Panc1 (cell line): ENCODE data around the gene SOHLH2. TPM values are rescaled to one million over a fixed set of nuclear protein-coding genes. Genes with fewer than 3 reads are reported as not detected.

Experiments
- ATAC-seq: fragments of 200-7000 bp; cut with Tn5 transposase; 2 replicates; pipeline ENCODE4 v1.9.1; 2020; ENCODE audit warnings: mild to moderate bottlenecking, moderate library complexity
- BruUV-seq: library from RNA; stranded (reverse); fragments of 400-500 nt; replicated peaks from 2 replicates; lab custom pipeline; 2021; lab: Mats Ljungman, UMichigan
- CTCF ChIA-PET: fragments of 300-600 bp; sonication (Branson Sonifier 250); formaldehyde crosslinking; loops from one replicate; lab custom pipeline; 2022; ENCODE audit warnings: antibody characterized with exemption; lab: Charles Lee
- POLR2A ChIA-PET: fragments of 300-600 bp; sonication (Branson Sonifier 250); formaldehyde crosslinking; loops from one replicate; lab custom pipeline; 2022; ENCODE audit warnings: antibody characterized with exemption; lab: Charles Lee
- DNase-seq: peaks from one replicate; pipeline ENCODE4 v3.0.0-alpha.2; 2010; ENCODE audit warnings: low read depth, low spot score
- H3K27ac ChIP-seq: 2 replicates; pipeline ENCODE4 v1.5.1; 2011; ENCODE audit warnings: mild to moderate bottlenecking, low read length, inconsistent platforms
- H3K27me3 ChIP-seq: fragments of 200-500 bp; sonication (Bioruptor generic); 2 replicates; pipeline ENCODE4 v1.6.0; 2014; ENCODE audit warnings: low read length, inconsistent platforms; ENCODE audit not compliant: control insufficient read depth, insufficient read depth
- H3K36me3 ChIP-seq: fragments of 200-500 bp; sonication (Bioruptor generic); 2 replicates; pipeline ENCODE4 v1.5.1; 2014; ENCODE audit warnings: inconsistent platforms, mild to moderate bottlenecking, low read length, moderate library complexity; ENCODE audit not compliant: control insufficient read depth, insufficient read depth
- H3K4me1 ChIP-seq: 2 replicates; pipeline ENCODE4 v1.5.1; 2011; ENCODE audit warnings: inconsistent platforms, mild to moderate bottlenecking, low read length, moderate library complexity; ENCODE audit not compliant: control insufficient read depth, insufficient read depth
- H3K4me3 ChIP-seq, 2 experiments: 2 replicates each; pipeline ENCODE4 v1.5.1; 2011 to 2012; ENCODE audit warnings: low read depth in 2 of 2, low read length in 2 of 2, mild to moderate bottlenecking in 2 of 2, inconsistent platforms in 1 of 2, moderate library complexity in 1 of 2
- H3K9me3 ChIP-seq: fragments of 200-500 bp; sonication (Bioruptor generic); 2 replicates; pipeline ENCODE4 v1.5.1; 2014; ENCODE audit warnings: low read depth, mild to moderate bottlenecking, inconsistent platforms, low read length, moderate library complexity; ENCODE audit not compliant: control insufficient read depth, insufficient read depth
- POLR2AphosphoS5 ChIP-seq: IDR thresholded peaks from 2 replicates; pipeline ENCODE4 v1.6.1; 2012; ENCODE audit warnings: mild to moderate bottlenecking, low read depth, low read length, moderate library complexity
- SIN3A ChIP-seq: IDR thresholded peaks from 2 replicates; pipeline ENCODE4 v1.6.1; 2012; ENCODE audit warnings: low read depth, mild to moderate bottlenecking, low read length, moderate library complexity, borderline replicate concordance; ENCODE audit not compliant: insufficient read depth
- TCF7L2 ChIP-seq: IDR thresholded peaks from 2 replicates; pipeline ENCODE4 v1.6.1; 2011; ENCODE audit warnings: mild to moderate bottlenecking, low read depth, low read length, inconsistent platforms
- in situ Hi-C: cut with HindIII; loops from 2 replicates; pipeline ENCODE4 v1.10.0; 2016; ENCODE audit warnings: low sequenced_read_pairs, low pct_unique_long_range_greater_than_20kb
- intact Hi-C: fragments of 100-400 bp; cut with micrococcal nuclease; formaldehyde crosslinking; loops from one replicate; pipeline ENCODE4 v1.10.0; 2022; ENCODE audit not compliant: unreplicated experiment
- total RNA-seq: library from RNA; stranded (reverse); gene quantifications from one replicate; pipeline ENCODE4 v1.2.1, GENCODE V29; 2021; ENCODE audit not compliant: unreplicated experiment
- TF ChIP-seq, protein P1 (sequence below): fragments of 450-650 bp; IDR thresholded peaks from 2 replicates; pipeline ENCODE4 v1.5.1; 2017; ENCODE audit warnings: mild to moderate bottlenecking
- TF ChIP-seq, protein P2 (sequence below), 2 experiments: IDR thresholded peaks; 2 replicates each; pipeline ENCODE4 v1.6.1; 2011 to 2012; ENCODE audit warnings: low read depth in 2 of 2, control low read depth in 1 of 2, low read length in 1 of 2, mild to moderate bottlenecking in 1 of 2, moderate library complexity in 1 of 2; ENCODE audit not compliant: insufficient read depth in 1 of 2

SOHLH2 gene
- total RNA-seq, 1 experiment from 2014 or later: 0.08 TPM

DNA sequence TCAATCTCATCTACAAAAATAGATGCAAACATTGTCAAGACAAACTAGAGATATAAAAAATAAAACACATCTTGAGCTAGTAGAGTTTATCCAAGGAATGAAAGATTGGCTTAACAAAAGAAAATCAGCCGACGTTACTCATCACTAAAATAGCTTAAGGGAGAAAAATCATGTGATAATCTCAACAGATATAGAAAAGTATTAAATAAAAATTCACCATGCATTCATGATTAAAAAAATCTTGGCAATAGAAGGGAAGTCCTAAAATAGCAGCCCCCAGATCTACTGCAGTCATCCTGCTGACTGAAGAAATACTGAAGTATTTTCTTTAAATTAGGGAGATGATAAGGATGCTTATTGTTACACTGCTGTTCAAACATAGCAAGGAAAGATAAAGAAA, 70.6 kb downstream of the SOHLH2 start:
- Histone ChIP-seq H3K27me3 (no peaks in the 10 kb centered on the region), H3K9me3 (no peaks in the 10 kb centered on the region), H3K4me3 (no peak overlapping the region), H3K27ac (no peak overlapping the region), H3K36me3 (no peaks in the 10 kb centered on the region), H3K4me1 (no peaks in the 10 kb centered on the region)
- no peak for TF ChIP-seq TCF7L2
- no peak for TF ChIP-seq POLR2AphosphoS5
- TF ChIP-seq, protein P1, sequence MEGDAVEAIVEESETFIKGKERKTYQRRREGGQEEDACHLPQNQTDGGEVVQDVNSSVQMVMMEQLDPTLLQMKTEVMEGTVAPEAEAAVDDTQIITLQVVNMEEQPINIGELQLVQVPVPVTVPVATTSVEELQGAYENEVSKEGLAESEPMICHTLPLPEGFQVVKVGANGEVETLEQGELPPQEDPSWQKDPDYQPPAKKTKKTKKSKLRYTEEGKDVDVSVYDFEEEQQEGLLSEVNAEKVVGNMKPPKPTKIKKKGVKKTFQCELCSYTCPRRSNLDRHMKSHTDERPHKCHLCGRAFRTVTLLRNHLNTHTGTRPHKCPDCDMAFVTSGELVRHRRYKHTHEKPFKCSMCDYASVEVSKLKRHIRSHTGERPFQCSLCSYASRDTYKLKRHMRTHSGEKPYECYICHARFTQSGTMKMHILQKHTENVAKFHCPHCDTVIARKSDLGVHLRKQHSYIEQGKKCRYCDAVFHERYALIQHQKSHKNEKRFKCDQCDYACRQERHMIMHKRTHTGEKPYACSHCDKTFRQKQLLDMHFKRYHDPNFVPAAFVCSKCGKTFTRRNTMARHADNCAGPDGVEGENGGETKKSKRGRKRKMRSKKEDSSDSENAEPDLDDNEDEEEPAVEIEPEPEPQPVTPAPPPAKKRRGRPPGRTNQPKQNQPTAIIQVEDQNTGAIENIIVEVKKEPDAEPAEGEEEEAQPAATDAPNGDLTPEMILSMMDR: no peak
- no peak for TF ChIP-seq SIN3A
- ChIA-PET POLR2A (no interaction called here), CTCF (no interaction called here)
- ATAC-seq (no peak), DNase-seq (no peak)
- in situ Hi-C loops (no loop called here), intact Hi-C loops (no loop called here)
- BruUV-seq: no TSS peak

DNA sequence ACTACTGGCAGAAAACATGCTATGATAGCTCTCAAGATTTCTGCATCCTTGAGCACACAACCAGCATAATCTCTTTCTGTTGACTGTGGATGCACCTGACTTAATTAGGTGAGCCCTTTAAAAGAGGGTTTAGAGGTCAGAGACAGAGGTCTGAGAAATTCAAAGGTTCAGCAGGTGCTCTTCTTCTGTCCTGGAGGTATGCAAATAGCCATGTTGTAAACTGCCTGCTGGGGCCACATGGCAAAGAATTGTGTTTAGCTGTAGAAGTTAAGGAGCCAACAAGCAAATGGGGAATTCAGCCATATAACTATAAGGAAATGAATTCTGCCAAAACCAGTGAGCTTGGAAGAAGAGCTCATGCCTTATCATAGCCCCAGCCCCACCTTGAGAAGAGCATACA, 71.6 kb downstream of the SOHLH2 start:
- in situ Hi-C loops (no loop called here), intact Hi-C loops (no loop called here)
- POLR2A ChIA-PET: no interaction called here
- no peak for ATAC-seq
- Histone ChIP-seq H3K4me1 (no peaks in the 10 kb centered on the region), H3K27ac (no peak overlapping the region), H3K4me3 (no peak overlapping the region), H3K36me3 (no peaks in the 10 kb centered on the region), H3K9me3 (no peaks in the 10 kb centered on the region), H3K27me3 (no peaks in the 10 kb centered on the region)
- no peak for DNase-seq
- BruUV-seq: no TSS peak
- CTCF ChIA-PET: no interaction called here
- no peak for TF ChIP-seq TCF7L2
- TF ChIP-seq SIN3A: no peak
- TF ChIP-seq, protein P2, sequence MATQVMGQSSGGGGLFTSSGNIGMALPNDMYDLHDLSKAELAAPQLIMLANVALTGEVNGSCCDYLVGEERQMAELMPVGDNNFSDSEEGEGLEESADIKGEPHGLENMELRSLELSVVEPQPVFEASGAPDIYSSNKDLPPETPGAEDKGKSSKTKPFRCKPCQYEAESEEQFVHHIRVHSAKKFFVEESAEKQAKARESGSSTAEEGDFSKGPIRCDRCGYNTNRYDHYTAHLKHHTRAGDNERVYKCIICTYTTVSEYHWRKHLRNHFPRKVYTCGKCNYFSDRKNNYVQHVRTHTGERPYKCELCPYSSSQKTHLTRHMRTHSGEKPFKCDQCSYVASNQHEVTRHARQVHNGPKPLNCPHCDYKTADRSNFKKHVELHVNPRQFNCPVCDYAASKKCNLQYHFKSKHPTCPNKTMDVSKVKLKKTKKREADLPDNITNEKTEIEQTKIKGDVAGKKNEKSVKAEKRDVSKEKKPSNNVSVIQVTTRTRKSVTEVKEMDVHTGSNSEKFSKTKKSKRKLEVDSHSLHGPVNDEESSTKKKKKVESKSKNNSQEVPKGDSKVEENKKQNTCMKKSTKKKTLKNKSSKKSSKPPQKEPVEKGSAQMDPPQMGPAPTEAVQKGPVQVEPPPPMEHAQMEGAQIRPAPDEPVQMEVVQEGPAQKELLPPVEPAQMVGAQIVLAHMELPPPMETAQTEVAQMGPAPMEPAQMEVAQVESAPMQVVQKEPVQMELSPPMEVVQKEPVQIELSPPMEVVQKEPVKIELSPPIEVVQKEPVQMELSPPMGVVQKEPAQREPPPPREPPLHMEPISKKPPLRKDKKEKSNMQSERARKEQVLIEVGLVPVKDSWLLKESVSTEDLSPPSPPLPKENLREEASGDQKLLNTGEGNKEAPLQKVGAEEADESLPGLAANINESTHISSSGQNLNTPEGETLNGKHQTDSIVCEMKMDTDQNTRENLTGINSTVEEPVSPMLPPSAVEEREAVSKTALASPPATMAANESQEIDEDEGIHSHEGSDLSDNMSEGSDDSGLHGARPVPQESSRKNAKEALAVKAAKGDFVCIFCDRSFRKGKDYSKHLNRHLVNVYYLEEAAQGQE (IDR thresholded peaks at IDR 0.05; ENCODE audit: insufficient read depth in 1 of 2, low read depth in 2 of 2, low read length in 1 of 2): no peak
- TF ChIP-seq, protein P1: no peak
- TF ChIP-seq POLR2AphosphoS5: no peak
